Eye (tissue), 1 donor: ENCODE measurements around the gene SV2B.
A peak's percentile ranks its signal among the peaks of the same experiment; 100 is the strongest.

ENCODE experiments used
- DNase-seq: peaks from one replicate; pipeline ENCODE4 v3.0.0-alpha.2; 2015

Gene SV2B

GRCh38 chr15:91275844-91276243 is 175.8 kb downstream of the SV2B start:
- DNase-seq: no peak

DNA sequence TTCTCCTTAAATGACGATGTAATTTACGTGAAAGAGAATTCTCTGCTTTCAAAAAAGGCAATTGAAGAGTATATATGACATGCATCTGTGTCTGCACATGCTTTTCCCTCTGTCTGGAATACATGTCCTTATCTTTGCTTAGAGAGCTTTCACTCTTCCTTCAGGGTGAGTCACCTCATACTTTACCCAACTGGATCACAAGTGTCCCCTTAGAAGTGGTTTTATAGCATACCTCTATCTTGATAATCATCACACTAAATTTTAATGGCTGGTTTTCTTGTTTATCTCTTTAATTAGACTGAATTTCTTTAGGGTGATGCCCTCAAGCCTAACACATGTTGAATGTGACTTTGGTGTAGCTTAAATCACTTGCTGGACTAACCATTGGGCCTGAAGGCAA is 178.9 kb downstream of the SV2B start:
- no peak for DNase-seq

GRCh38 chr15:91279486-91279885 is 179.4 kb downstream of the SV2B start:
- no peak for DNase-seq

- no peak for DNase-seq
Measured at GRCh38 chr15:91281947-91282346, 181.9 kb downstream of the SV2B start.

GRCh38 chr15:91282486-91282885 is 182.4 kb downstream of the SV2B start:
- no peak for DNase-seq

- no peak for DNase-seq
Measured at GRCh38 chr15:91283155-91283554, 183.1 kb downstream of the SV2B start.

DNA sequence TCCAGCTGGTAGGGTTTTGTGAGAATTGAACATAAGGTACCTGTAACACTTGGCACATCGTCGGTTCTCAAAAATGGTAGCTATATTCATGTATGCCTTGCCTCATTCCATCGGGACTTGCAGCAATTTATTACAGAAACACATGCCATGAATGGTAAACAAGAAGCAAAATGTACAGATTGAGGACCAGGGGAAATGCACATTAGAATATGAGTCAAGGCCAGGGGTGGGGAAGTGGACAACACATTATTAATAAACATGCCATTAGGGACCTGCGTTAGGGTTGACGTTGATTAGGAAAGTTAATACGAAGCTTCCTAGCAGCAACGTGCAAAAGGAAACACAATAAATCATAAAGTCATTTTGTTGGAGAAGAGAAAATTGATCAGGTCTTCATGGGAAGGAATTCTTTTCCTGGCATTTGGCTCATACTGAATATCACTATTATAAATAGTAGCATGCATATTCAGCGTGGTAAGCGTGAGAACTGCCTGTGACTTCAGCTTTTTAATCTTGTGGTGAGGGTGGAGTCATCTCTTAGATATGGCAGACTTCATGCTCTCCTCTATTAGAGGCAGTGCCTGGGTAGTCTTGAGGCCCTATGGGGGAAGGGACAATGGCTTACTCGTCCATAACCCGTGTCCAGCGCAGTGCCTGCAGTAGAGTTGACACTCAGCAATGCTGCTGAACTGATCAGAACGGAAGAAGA is 184.9 kb downstream of the SV2B start:
- DNase-seq: no peak

- no peak for DNase-seq
Measured at GRCh38 chr15:91289324-91289723, 189.3 kb downstream of the SV2B start.

- no peak for DNase-seq
Measured at GRCh38 chr15:91290553-91290952, 190.5 kb downstream of the SV2B start.

- DNase-seq: peak; percentile 20
Measured at GRCh38 chr15:91291673-91292072, 191.6 kb downstream of the SV2B start.

DNA sequence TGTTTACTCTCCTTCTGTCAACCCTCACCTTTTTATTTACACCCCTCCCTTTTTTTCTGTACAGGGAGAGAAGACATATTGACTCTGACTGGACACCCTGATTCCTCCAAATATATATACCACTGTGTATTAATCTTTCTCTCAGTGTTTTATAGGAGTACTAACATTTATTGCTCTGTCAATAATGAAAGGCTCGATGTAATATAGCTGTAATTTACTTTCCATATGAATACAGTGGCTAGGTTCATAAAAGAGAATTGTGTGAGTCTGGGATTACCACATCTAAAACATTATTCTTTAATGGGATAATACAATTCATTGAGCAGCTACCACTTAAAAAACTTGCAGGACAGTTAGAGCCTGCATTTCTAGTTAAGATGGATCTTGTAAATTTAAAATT is 194.3 kb downstream of the SV2B start:
- DNase-seq: no peak

- DNase-seq: no peak
Measured at GRCh38 chr15:91294795-91295194, 194.7 kb downstream of the SV2B start.

DNA sequence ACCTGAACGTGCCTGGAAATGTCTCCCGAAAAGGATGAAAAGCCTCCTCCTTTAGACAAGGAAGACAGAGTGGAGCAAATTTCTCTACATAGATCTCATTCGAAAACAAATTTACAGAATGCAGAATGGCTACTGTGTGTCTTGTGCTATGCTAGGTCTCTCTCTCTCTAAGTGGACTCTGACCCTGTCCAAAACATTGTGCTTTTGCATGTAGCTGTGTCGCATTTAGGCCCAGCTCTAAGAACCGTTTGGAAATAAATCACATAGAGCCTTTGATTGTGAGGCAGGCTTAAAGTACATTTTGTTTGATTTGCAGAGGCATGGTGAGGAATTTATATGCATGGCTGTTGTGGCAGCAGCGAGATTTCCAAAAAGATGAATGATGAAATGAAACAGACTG is 198.0 kb downstream of the SV2B start:
- DNase-seq: no peak

DNA sequence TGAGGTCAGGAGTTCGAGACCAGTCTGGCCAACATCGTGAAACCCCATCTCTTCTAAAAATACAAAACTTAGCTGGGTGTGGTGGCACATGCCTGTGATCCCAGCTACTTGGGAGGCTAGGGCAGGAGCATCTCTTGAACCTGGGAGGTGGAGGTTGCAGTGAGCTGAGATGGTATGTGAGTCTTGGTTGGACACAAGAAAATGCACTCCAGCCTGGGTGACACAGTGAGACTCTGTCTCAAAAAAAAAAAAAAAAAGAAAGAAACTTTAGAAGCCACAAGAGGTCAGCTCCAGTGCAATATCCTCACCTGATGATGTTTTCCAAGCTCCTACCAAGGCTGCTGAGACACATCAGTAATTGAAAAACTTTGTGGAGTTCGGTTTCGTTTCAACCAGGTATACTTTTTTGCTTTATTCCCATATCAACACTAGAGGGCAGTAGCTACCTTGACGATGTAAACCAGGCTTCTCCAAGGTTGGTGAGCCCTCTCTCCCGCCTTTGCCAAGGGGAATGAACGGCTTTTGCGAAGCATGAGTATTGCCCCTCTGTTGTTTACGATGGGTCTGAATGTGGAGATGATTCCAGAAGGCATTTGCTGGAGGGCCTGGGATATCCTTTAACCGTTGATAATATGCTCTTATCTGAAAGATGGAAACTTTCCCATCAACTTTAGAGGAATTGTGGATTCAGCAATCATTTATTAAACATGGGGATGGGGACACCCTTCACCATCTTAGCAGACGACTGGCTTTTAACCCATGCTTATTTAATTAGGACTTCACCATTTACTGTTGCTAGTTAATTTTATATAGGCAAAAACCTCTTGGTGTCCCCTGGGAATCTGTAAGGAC is 202.8 kb downstream of the SV2B start:
- DNase-seq: peak; percentile 91

DNA sequence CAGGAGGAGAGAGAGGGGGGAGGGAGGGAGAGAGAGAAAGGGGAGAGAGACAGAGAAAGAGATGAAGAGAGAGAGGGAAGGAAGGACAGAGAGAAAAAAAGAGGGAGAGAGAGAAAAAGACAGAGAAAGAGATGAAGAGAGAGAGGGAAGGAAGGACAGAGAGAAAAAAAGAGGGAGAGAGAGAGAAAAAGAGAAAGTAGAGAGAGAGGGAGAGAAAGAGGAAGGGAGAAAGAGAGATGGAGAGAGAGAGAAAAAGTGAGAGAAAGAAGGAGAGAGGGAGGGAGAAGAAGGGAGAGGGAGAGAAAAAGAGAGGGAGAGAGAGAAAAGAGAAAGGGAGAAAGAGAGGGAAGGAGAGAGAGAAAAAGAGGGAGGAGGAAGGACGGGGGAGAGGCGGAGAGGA is 204.2 kb downstream of the SV2B start:
- no peak for DNase-seq

DNA sequence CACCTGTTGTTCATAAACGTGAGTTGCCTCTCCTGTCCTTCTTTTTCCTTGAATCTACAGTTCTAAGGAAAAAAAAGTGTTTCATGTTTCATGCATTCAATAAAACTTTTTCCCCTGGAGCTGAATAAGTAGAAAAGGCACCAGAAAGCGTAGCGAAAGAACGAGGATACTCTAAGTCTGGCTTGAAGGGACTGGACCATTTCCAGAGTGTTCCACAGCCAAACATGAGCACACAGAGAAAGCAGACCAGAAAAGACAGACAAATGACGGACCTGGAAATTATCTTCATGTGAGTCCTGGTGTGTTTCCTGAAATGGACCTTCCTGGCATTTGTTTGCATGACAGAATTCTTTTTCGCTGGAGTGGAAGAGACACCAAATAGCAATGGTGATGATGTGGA is 204.7 kb downstream of the SV2B start:
- no peak for DNase-seq

GRCh38 chr15:91306144-91306543 is 206.1 kb downstream of the SV2B start:
- DNase-seq: no peak

- no peak for DNase-seq
Measured at GRCh38 chr15:91307601-91308000, 207.5 kb downstream of the SV2B start.

DNA sequence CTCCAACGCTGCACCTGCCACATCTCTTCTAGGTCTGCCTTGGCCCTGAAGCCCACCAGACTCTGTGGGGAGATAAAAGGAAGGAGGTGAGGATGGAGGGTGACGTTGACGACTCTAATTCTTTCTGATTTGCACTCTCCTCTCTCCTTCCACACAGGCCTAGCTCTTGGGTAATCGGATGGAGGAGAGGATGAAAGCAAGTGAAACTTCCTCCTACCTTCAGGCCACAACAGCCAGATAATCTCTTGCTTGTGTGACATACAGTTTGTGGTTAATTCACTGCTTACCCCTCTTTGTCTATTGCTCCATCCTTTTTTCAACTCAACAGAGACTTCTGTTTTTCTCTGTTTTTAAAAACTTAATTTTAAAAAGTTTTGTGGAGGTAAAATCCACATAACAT is 208.1 kb downstream of the SV2B start:
- DNase-seq: no peak

GRCh38 chr15:91308855-91309254 is 208.8 kb downstream of the SV2B start:
- no peak for DNase-seq

DNA sequence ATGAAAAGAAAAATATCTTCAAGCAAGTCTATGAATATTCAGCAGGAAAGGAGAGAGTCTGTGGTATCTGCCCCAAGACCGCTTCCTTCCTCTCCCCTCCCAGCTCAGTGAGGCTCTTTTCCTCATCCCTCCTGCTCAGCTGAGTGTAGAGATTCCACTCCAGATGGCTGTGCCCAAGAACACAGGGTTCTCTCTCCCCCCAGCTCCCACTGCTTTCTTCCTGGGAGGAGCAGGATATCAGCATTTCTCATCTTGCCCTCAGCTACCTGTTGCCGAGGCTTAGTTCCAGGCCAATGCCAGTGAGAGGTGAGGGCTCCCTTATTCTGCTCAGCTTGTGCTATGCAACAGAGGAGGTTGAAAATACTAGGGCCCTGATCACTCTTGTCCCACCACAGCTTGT is 211.9 kb downstream of the SV2B start:
- no peak for DNase-seq

DNA sequence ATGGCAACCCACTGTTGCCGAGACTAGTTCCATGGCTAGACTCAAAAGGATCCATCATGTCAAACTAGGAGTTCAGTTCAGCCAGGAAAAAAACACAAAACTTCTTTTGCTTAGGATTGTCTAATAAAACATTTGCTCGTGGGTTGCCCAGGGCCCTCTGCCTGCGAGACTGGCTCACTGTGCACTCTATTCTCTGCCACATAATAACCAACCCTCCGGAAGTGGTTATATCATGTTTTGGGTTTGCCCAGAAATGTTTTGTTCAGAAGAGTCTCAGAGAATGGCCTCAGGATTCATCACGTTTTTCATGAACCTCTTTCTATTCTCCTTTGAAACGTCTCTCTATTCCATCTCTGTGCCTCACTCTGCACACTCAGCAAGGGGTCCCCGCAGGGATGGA is 216.1 kb downstream of the SV2B start:
- DNase-seq: no peak

GRCh38 chr15:91318516-91318915 is 218.5 kb downstream of the SV2B start:
- DNase-seq: no peak

- DNase-seq: no peak
Measured at GRCh38 chr15:91318931-91319330, 218.9 kb downstream of the SV2B start.
